Neural crest cell (in vitro differentiated cells): ENCODE results near the gene ZDHHC3. TPM values are rescaled to one million over a fixed set of nuclear protein-coding genes. Genes with fewer than 3 reads are reported as not detected.

Source experiments
- DNase-seq: peaks from one replicate; pipeline ENCODE4 v3.0.0; 2021; ENCODE audit warnings: low read depth, mixed read lengths, low spot score
- H3K27ac Mint-ChIP-seq: one replicate; pipeline ENCODE4 v1.8.0; 2021; ENCODE audit warnings: mild to moderate bottlenecking, mixed read lengths; ENCODE audit not compliant: unreplicated experiment
- H3K27me3 Mint-ChIP-seq: 2 replicates; pipeline ENCODE4 v1.8.0; 2021; ENCODE audit warnings: low read depth, mild to moderate bottlenecking, mixed read lengths
- H3K36me3 Mint-ChIP-seq: 2 replicates; pipeline ENCODE4 v1.8.0; 2021; ENCODE audit warnings: low read depth, mild to moderate bottlenecking, mixed read lengths
- H3K4me1 Mint-ChIP-seq: 2 replicates; pipeline ENCODE4 v1.8.0; 2021; ENCODE audit warnings: mixed read lengths
- H3K4me3 Mint-ChIP-seq: one replicate; pipeline ENCODE4 v1.8.0; 2021; ENCODE audit warnings: mild to moderate bottlenecking, mixed read lengths
- H3K9me3 Mint-ChIP-seq: 2 replicates; pipeline ENCODE4 v1.8.0; 2021; ENCODE audit warnings: mixed read lengths
- CTCF ChIP-seq: fragments of 200-600 bp; sonication (generic); conservative IDR thresholded peaks from 2 replicates; pipeline ENCODE4 v1.5.0; 2021; ENCODE audit warnings: antibody characterized with exemption, mild to moderate bottlenecking
- total RNA-seq: library from RNA; stranded (reverse); gene quantifications from 2 replicates; pipeline ENCODE4 v1.2.1, GENCODE V29; 2021

ZDHHC3 gene
- total RNA-seq, 1 donor from 2014 or later = 62.2 TPM

GRCh38 chr3:44880284-44880683, 95.7 kb downstream of the ZDHHC3 start:
- no peak for DNase-seq
- no peaks in the 10 kb centered on the region for H3K36me3 Mint-ChIP-seq
- no peaks in the 10 kb centered on the region for H3K27me3 Mint-ChIP-seq
- no peaks in the 10 kb centered on the region for H3K9me3 Mint-ChIP-seq
- H3K4me1 Mint-ChIP-seq = no peaks in the 10 kb centered on the region
- TF ChIP-seq CTCF = no peak
- H3K4me3 Mint-ChIP-seq = no peak overlapping the region
- H3K27ac Mint-ChIP-seq = no peak overlapping the region

- no peaks in the 10 kb centered on the region for H3K36me3 Mint-ChIP-seq
- no peak for TF ChIP-seq CTCF
- H3K27me3 Mint-ChIP-seq = no peaks in the 10 kb centered on the region
- H3K27ac Mint-ChIP-seq = no peak overlapping the region
- DNase-seq = no peak
- H3K9me3 Mint-ChIP-seq = no peaks in the 10 kb centered on the region
- no peak overlapping the region for H3K4me3 Mint-ChIP-seq
- H3K4me1 Mint-ChIP-seq = no peaks in the 10 kb centered on the region
Observed at GRCh38 chr3:44877333-44877732, 98.6 kb downstream of the ZDHHC3 start.

- H3K4me1 Mint-ChIP-seq = no peaks in the 10 kb centered on the region
- no peak for DNase-seq
- no peaks in the 10 kb centered on the region for H3K36me3 Mint-ChIP-seq
- no peak overlapping the region for H3K27ac Mint-ChIP-seq
- H3K9me3 Mint-ChIP-seq = no peaks in the 10 kb centered on the region
- no peak overlapping the region for H3K4me3 Mint-ChIP-seq
- H3K27me3 Mint-ChIP-seq = no peaks in the 10 kb centered on the region
- no peak for TF ChIP-seq CTCF
Observed at GRCh38 chr3:44875596-44875995, 100.4 kb downstream of the ZDHHC3 start.

Other genes with a start within 250 kb of the ZDHHC3 start
- gene ZNF501, start 246.5 kb downstream of the ZDHHC3 start, total RNA-seq = 5.3 and 6.2 TPM in 2 replicates
- gene KIAA1143, start 214.6 kb downstream of the ZDHHC3 start, total RNA-seq = 36.6 and 44.8 TPM in 2 replicates
- 49.0 and 51.3 TPM in 2 replicates for gene KIF15, start 214.4 kb downstream of the ZDHHC3 start, total RNA-seq
- gene TMEM42, start 114.3 kb downstream of the ZDHHC3 start, total RNA-seq = 8.0 and 9.5 TPM in 2 replicates
- gene TGM4, start 101.6 kb downstream of the ZDHHC3 start, total RNA-seq = not detected in 2 replicates
- gene EXOSC7, start 70 bp upstream of the ZDHHC3 start, total RNA-seq = 50.7 and 55.6 TPM in 2 replicates
- gene CLEC3B, start 50.1 kb upstream of the ZDHHC3 start, total RNA-seq = not detected in 2 replicates
- gene CDCP1, start 170.2 kb upstream of the ZDHHC3 start, total RNA-seq = not detected in 2 replicates